H1 (cell line): ENCODE measurements around the gene NFKBIE. TPM values are rescaled to one million over a fixed set of nuclear protein-coding genes. Genes with fewer than 3 reads are reported as not detected.
A peak's percentile ranks its signal among the peaks of the same experiment; 100 is the strongest.

ENCODE experiments used
- CBX5 ChIP-seq: fragments of 300-800, 300-1000 bp; sonication (generic); IDR thresholded peaks from 2 replicates; pipeline ENCODE4 v1.7.1; 2016; ENCODE audit warnings: antibody characterized with exemption, low read length, low read depth
- CEBPB ChIP-seq: IDR thresholded peaks from 2 replicates; pipeline ENCODE4 v1.6.1; 2012; ENCODE audit warnings: low read depth, low read length
- CHD1 ChIP-seq: IDR thresholded peaks from 2 replicates; pipeline ENCODE4 v1.6.1; 2012; ENCODE audit warnings: low read depth, low read length, improper control_type of control experiment
- HDAC2 ChIP-seq, 2 experiments: fragments of 300-600 bp in 1 of 2; sonication (generic) in 1 of 2; IDR thresholded peaks; 2 replicates each; pipeline ENCODE4 v1.6.1; 2011 to 2012; ENCODE audit warnings: low read depth in 2 of 2, low read length in 2 of 2, mild to moderate bottlenecking in 2 of 2, moderate library complexity in 2 of 2, borderline replicate concordance in 1 of 2, inconsistent platforms in 1 of 2
- KDM4A ChIP-seq: IDR thresholded peaks from one replicate; pipeline ENCODE4 v1.7.1; 2012; ENCODE audit warnings: low read depth, mild to moderate bottlenecking, moderate library complexity, low read length, inconsistent platforms; ENCODE audit not compliant: severe bottlenecking
- KDM5A ChIP-seq: fragments of 200-600 bp; IDR thresholded peaks from 2 replicates; pipeline ENCODE4 v1.7.1; 2012; ENCODE audit warnings: mild to moderate bottlenecking, low read length, inconsistent platforms, mixed read lengths
- NRF1 ChIP-seq: IDR thresholded peaks from 2 replicates; pipeline ENCODE4 v1.6.1; 2011; ENCODE audit warnings: mild to moderate bottlenecking, low read depth, low read length, improper control_type of control experiment
- POLR2AphosphoS5 ChIP-seq: IDR thresholded peaks from 2 replicates; pipeline ENCODE4 v1.6.1; 2011; ENCODE audit warnings: low read depth, low read length
- RNF2 ChIP-seq: fragments of 200-900, 300-1000 bp; sonication (generic); IDR thresholded peaks from 2 replicates; pipeline ENCODE4 v1.7.1; 2016; ENCODE audit warnings: borderline replicate concordance, low read depth, mild to moderate bottlenecking, antibody characterized with exemption, low read length; ENCODE audit not compliant: poor library complexity, severe bottlenecking; ENCODE audit errors: missing control alignments
- SRF ChIP-seq: IDR thresholded peaks from 2 replicates; pipeline ENCODE4 v1.6.1; 2011; ENCODE audit warnings: mild to moderate bottlenecking, low read depth, low read length, moderate library complexity
- TEAD4 ChIP-seq: IDR thresholded peaks from 2 replicates; pipeline ENCODE4 v1.6.1; 2012; ENCODE audit warnings: low read depth, low read length, inconsistent platforms, mixed read lengths
- polyA plus RNA-seq, 7 experiments: library from polyadenylated mRNA; depleted of rRNA in 3 of 7; stranded (reverse) in 5 of 7; unstranded in 2 of 7; fragments of >200 nt in 5 of 7; fragments of 200-250 nt in 2 of 7; gene quantifications; 1 replicate in 5 of 7; 2 replicates in 1 of 7; 4 replicates in 1 of 7; pipeline versions ENCODE4 v1.2.1 to v1.2.3, GENCODE V29; 2011 to 2013; ENCODE audit warnings: missing spikeins in 2 of 7, mixed read lengths in 2 of 7
- total RNA-seq: library from RNA; stranded (reverse); fragmentation: NEBNext Ultra II Directional; extraction: Animal tissue kit (Norgen Biotek cat#: 25700); gene quantifications from 2 replicates; pipeline ENCODE4 v1.2.1, GENCODE V29; 2021

The NFKBIE gene
- total and polyA plus RNA-seq, 2 of the 8 experiments (the other 6 are each of a cell fraction or from before 2014, with no cell fraction given) = 13.5 to 19.2 TPM

DNA sequence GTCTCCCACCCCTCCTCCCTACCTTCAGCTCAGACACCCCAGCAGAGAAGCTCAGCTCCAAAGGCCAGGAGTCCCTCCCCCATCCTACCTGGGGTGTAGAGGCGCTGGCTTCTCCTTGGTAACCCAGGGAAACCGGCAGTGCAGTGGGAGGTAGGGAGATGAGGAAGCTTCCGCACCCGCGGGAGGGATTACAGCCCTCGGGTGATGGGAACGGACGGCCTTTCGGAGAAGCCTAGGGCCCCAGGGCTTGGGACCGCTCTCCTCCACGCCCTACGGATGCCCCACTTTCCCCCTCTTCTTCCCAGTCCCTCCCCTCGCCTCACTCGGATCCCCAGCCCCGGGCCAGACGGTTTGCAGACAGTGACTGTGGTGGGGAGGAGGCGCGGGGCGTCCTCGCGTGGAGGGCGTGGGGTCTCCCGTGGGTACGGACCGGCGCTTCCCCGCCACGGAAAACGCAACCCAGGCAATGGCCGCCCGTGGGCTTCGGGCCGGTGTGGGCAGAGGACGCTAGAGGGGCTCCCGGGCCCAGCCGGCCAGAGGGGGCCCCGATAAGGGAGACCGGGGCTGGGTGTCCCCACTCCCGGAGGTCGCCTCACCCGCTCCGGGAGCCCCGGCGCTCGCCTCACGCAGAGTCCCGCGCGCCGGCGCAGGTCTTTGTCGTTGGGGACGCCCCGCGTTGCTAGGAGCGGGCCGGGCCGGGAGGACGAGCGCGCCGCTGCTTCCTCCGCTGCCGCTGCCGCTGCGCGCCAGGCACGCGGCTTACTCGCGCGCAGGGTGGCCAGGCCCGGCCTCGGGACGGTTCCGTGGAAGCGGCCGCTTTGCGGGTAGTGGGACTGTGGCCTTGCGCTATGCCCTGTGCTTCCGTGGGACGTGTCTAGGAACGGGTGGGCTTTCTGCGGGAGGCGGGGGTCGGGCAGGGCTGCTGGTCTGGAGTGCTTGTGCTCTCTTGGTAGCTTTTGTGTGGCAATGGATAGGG, 32.0 kb upstream of the NFKBIE start (continued):
- 0 out of 2 replicates have a peak, but pooled peaks have one; percentile 19 for TF ChIP-seq NRF1
- no peak for TF ChIP-seq CHD1
- TF ChIP-seq KDM4A = peak; percentile 70
- 0 out of 2 replicates have a peak, but pooled peaks have one; percentile 21 for TF ChIP-seq TEAD4
- TF ChIP-seq HDAC2 (IDR thresholded peaks at IDR 0.05; ENCODE audit: borderline replicate concordance in 1 of 2, low read depth in 2 of 2, low read length in 2 of 2) = peak in 1 of 2 experiments; percentile 46; a peak in 1 of 4 replicates
- TF ChIP-seq POLR2AphosphoS5 = peak; percentile 60
- TF ChIP-seq CEBPB = no peak
- TF ChIP-seq KDM5A = no peak
- no peak for TF ChIP-seq RNF2
- TF ChIP-seq SRF = peak; percentile 37; the same call in 1 of the 2 replicates
- no peak for TF ChIP-seq CBX5
- TF ChIP-seq, all 59 proteins: peak for 16
